GM04503 (cell line): ENCODE measurements around the gene NPAS3.
A peak's percentile ranks its signal among the peaks of the same experiment; 100 is the strongest.

Experiments
- DNase-seq: peaks from one replicate; pipeline ENCODE4 v3.0.0-alpha.2; 2012; ENCODE audit warnings: low read depth

NPAS3 gene

GRCh38 chr14:32938719-32939253 is at the start of gene NPAS3:
TSS of gene NPAS3 (plus strand) at chr14:32938879.
- DNase-seq = no peak

DNA sequence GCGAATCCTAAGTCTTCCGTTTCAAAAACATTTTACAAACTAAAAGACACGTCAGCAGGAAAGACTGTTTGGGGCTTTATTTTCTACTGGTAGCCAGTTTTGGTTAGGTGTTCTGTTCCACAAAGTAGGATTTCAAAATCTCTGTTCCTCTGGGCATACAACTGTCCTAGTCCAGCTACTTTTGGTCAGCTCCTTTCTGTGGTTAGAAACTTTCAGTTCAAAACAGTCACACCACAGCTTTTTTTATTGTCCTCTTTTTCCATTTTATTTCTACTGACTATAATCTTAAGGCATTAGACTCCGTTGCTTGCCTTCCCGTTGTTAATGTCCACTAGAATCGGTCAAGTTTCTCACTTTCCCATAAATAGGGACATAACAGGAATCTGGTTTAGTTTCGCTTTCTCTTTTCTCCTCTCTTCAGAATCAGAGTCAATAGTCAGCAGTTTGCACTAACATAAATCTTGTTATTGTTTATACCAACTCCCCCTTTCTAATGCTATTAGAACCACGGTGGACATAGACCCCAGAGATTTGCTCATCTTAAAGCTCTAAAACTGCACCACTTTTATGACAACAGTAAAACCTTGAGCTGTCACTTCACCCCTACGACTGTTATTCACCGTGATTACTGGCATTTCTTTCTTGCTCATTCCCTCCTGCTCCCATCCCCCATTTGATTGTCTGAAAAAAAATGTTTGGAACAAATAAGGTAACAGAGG is 41.5 kb upstream of the NPAS3 start:
- peak; percentile 11 for DNase-seq

DNA sequence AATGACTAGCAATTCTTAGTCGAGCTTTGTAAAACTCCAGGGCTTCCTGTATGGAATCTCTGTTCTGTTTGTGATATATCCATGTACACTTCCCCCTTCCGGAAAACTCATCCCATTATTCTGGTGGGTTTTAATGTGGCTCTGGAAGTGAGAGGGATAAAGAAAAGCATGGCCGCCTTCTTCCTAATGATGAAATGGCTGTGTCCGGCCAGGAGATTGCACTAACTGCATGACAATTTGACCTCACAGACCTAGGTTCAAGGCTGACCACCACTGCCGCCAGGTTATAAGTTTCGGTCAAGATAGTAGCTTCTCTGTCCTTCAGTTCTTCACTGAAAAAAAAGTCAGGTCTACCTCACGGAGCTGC is 41.0 kb upstream of the NPAS3 start:
- DNase-seq = no peak

DNA sequence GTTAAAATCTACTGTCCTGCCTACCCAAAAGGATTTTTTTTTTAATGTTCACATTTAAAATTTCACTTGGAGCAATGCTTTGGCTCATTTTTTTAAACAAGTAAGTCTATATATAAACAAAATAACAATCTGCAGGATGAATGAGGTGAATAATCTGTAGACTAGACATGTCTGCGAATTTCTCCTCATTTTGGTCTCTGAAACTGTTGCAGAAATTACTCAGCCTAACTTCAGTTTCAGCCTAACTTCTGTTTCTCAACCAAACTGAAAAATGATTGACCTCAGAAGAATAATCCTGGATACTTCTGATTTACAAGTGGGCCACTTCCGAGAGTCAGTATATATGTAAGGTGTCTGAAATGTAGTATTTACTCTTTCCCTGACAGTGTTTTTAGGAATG is 39.8 kb upstream of the NPAS3 start:
- no peak for DNase-seq

GRCh38 chr14:32900547-32900946 is 38.1 kb upstream of the NPAS3 start:
- DNase-seq = no peak

GRCh38 chr14:32905013-32905412 is 33.7 kb upstream of the NPAS3 start:
- no peak for DNase-seq

GRCh38 chr14:32906672-32907071 is 32.0 kb upstream of the NPAS3 start:
- no peak for DNase-seq

DNA sequence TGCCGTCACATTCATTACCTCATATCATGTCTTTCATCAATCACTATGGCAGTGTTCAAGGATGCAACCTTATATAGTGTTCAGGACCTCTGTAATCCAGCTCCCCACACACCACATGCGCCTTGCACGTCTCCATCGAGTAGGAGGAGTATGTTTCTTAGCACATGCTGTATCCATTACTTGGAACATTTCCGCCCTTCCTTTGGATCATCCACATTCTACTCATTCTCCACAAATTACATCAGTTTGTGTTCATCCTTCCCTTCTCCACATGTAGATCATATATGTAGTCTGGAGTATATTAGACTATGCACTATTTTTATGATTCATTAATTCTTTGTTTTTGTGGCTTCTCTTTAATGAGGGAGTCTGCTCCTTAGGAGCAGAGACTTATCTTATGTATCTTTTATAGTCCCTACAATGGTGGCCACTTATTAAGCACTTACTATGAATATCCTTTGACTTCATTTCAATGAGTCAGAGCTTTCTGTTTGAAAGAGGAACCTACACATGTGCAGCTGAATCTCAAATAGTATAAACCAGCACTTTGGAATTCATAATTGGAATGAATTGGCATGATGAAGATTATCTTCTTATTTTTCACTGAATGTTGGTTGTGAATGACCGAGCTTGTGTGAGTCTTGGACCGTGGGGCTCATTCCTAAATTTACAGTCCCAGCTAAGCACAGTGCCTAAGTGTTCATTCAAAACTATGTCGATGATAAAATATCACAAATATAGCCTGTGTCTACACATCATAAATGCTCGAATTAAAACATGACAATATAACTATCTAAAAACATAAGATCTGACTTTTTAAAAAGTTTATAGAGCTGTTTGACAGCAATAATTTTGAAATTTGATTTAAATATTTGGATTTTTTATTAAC is 30.2 kb upstream of the NPAS3 start:
- no peak for DNase-seq

DNA sequence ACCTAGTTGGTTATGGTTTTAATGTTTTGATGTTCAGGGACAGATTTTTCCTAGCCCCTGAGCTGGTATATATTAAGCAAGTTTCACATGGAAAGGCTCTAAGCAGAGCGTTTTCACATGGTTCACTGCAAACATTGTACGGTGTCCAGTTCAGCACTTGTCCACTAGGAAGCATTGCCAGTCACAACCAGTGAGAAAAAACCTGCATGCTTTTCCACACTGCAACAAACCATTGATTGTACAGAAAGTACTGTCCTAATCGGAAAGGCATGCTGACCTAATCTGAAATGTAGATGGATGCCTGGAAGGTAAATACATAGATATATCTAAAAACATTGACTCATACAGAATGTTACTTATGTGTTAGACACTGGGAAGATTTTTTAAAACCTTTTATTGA is 25.0 kb upstream of the NPAS3 start:
- no peak for DNase-seq

DNA sequence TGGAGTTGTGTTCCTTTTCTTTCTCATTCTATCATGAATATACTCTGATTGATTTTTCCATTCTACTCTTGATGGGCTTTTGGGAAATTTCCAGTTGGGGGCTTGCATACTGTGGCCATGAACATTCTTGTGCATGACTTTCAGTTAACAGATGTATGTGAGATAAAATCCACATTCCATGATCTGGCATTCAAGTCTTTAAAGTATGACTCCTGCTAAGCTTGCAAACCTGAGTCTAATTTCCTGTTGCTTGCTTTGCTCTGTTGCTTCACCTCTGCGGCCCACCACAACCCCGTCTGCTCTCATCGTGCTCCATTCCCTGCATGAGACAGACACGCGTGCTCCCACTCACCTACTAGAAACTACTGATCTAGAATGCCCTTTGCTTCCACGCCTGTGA is 24.3 kb upstream of the NPAS3 start:
- DNase-seq = no peak

DNA sequence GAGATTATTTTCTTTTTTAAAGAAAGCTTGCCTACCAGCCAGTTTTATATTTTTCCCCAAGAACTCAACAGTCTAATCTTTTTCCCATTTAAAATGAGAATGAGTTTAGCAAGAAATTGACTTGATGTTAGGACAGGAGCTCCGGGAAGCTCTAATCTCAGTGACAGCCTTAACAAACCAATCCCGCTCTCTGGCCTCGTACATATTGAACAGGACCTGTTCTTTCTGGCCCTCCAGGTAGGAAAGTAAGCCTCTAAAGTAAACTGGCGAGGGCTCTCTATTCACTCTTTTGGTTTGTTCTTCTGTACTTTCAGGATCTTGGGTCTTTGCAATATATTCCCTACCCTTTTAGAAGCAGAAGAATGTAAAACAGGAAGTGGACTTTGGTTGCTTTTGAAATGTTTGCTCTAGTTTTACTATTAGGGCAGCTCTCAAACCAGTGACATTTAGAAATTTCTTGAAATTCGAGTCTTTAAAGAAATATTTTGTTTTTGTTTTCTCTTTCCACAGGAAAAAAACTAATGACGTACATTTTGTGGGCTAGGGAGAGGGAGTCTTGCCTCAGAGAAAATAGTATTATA is 17.9 kb upstream of the NPAS3 start:
- DNase-seq = no peak

DNA sequence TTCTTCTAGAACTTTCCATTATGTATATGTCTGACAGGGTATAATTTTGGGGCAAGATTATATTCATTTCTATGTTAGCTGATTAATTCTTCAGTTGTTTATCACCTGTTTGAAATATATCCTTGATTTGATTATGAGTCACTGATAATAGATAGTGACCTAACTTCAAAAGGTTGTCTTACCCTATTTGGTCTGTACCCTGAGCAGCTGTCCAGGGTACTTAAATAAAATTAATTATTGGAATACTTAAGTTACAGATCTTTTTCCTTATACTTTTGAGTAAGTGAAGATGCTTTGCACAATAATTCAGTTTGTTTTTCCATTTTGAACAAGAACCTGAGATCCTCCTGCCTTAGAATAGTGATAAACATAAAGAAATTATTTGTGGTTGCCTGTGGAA is 13.2 kb upstream of the NPAS3 start:
- no peak for DNase-seq

DNA sequence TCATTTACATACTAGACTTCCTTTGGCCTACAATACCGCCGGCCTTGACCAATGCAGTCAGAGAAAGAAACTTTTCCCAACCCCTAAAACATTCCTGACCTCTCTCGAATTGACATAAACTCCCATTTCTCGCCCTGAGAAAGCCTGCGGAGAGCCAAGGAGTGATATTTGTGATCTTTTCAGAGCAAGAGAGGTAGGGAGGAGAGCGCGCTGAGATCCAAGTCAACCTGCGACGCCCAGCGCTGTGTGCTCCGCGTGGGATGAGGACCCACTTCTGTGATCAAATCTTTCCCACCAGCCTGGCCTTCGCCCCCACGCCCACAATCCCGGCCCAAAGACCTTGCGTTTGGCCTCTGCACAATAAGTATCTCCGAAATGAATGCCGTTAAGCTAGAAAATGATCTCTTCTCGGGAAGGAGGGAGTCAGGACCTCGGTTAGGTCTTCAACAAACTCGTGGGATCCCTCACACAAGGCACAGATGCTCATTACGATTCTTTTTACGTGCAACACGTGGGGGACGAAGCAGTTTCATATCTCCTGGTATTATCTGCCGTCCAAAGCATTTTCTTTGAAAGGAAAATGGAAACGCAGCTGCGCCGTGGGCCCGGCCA is 6.3 kb upstream of the NPAS3 start:
- DNase-seq = no peak

- no peak for DNase-seq
Observed at GRCh38 chr14:32932914-32933628, 5.6 kb upstream of the NPAS3 start.

DNA sequence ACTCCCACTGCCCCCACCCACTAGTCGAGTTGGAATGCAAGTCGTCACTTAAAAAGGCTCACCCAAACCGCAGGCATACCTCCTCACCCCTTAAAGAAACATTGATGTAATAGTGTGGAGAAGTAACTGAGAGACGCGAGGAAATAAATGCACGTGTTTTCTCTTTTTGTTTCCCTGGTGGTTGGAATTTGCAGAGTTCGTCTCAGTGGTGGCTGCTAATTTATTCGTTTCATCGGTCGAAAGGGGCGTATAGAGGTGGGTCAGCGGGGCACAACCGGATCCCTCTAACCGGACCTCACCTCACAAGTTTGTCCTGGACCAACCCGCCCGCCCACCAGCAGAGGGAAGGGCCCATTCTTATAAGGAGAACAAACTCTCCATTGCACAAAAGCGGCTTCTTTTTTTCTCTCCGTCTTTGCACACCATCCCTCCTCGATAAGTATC is 5.0 kb upstream of the NPAS3 start:
- no peak for DNase-seq

DNA sequence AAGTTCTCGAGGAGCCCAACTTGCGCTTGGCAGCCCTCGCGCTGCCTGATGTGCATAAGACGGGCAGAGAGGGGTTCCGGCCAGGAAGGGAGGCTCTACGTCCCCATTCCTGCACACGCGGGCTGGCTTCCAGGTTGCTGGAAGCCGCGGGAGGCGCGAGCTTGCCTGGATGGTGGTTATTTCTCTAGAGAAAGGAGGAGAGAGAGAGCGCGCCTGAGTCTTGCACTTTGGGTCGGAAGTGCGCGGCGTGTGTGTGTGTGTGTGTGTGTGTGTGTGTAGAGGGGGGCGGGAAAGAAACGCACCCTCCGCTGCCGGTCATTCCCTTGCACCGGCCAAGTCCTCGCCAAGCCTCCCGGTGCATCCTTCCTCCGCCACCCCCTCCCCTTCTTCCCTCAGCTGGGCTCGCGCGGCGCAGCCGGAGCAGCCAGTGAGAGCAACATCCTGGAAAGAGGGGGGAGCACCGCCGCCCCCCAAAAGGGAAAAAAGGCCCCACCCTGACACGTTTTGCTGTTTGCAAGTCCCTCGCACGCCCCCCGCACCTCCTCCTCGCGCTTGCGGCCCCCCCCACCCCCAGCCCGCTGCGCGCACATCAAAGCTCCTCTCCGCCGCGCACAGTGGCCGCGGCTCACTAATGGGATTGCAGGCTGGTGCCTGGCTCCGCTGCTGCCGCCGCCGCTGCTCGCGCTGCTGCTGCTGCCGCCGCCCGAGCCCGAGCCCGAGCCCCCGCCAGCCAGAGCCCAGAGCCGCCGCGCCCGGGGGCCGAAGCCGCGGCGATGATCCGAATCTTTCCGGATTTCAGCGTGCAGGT is 4.4 kb upstream of the NPAS3 start:
- no peak for DNase-seq

DNA sequence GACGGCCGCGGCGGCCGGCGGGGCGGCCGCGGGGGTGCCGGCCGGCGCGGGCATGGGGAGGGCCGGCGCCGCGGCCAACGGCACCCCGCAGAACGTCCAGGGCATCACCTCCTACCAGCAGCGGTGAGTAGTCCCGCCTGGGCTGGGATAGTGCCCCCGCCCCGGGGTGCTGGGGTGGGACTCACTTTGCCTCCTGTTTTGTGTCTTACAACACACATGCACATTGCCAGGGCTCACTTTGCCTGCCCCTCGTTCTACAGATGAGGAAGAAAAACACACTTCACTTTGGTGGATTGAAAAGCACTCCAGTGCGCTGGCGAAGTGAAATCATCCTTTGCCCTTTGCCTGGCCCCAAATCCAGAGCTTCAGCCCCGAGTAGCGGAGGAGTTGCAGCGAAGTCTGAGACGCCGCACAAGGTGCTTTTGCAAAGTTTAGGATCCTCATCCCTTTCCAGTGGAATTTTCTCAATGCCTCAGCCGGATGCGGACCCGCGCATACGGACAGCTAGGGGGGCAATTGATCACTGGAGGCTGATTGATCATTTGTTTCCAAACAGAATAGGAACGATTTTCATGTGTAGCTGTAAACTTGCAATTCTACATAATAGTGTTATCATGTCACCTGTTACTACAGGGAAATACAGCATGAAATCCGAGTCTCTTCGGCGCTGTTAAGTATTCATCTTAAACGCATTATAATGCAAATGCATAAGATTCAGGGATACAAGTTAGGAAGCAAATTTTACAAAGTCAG is 3.6 kb upstream of the NPAS3 start:
- DNase-seq = no peak

DNA sequence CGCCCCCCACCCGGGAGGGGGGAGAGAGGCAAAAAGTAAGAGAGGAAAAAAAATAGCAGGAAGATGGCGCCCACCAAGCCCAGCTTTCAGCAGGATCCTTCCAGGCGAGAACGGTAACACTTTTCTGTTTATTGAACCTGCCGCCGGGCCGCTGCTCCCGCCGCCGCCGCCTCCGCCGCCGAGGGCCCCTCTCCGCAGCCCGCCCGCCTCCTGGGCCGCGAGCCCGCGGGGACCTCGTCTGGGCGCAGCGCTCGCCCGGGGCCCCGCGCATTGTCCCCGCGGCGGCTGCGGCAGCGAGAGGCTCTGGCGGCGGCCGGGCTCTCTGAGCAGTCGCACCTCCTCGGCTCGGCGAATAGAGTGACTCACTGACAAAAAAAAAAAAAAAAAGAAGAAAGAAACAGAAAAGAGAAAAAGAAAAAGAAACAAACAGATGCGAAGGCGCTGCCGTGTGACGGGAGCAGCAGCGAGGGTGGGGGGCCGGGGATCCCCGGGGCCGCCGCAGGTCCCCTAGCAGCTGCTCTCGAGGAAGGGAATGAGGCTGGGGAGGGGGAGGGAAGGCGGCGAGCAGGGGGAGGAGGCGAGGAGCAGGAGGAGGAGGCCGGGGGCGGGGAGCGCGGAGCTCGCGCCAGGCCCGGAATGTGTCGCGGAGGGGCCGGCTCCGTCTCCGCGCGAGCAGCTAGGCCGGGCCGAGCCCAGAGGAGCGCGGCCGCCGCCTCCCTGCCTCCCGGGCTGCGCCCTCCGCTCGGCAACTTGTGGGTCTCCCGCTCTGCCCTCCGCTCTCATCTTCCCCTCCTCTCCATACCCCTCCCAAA is 781 bp downstream of the NPAS3 start:
- DNase-seq = no peak

DNA sequence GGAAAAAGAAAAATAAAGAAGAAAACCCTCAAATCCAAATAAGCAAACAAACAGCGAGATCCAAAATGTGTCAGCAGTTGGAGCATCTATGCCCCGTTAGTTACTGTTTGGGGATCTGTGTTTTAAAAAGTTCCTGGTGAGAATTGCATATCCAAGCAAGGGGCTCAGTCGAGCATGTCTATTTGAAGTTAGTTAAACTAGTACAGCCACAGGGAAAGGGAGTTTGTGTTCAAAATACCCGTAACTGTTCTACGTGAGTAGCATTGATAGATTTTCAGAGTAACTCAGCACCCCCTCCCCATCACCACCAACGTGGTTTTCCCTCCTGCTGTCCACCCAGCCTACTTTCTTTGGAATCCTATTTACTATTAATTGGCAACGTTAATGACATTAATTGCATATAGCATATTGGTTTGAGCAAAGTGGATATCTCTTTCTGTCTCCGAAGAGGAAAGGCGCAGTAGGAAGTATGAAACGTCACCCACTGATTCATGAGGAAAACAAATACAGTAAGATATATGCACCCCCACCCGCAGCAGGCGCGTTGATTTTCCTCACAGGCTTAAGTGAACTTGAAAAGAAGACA is 1.5 kb downstream of the NPAS3 start:
- DNase-seq = no peak
